ENCODE measurements around the gene P4HA2. TPM values are rescaled to one million over a fixed set of nuclear protein-coding genes. Genes with fewer than 3 reads are reported as not detected.
A peak's percentile ranks its signal among the peaks of the same experiment; 100 is the strongest.

Gene P4HA2
- total RNA-seq, 2 donors from 2014 or later = 53.7 to 79.6 TPM

GRCh38 chr5:132262882-132263547 lies 35.4 kb upstream of the P4HA2 start:
- H3K9ac ChIP-seq (ENCODE audit: low read depth in 2 of 2, low read length in 2 of 2) = no peak overlapping the region
- intact Hi-C loops (cut with DNase I) = no loop called here
- H3K4me3 ChIP-seq = no peak overlapping the region
- H3K27ac ChIP-seq = peak overlapping the region; percentile 32
- TF ChIP-seq, protein P1, sequence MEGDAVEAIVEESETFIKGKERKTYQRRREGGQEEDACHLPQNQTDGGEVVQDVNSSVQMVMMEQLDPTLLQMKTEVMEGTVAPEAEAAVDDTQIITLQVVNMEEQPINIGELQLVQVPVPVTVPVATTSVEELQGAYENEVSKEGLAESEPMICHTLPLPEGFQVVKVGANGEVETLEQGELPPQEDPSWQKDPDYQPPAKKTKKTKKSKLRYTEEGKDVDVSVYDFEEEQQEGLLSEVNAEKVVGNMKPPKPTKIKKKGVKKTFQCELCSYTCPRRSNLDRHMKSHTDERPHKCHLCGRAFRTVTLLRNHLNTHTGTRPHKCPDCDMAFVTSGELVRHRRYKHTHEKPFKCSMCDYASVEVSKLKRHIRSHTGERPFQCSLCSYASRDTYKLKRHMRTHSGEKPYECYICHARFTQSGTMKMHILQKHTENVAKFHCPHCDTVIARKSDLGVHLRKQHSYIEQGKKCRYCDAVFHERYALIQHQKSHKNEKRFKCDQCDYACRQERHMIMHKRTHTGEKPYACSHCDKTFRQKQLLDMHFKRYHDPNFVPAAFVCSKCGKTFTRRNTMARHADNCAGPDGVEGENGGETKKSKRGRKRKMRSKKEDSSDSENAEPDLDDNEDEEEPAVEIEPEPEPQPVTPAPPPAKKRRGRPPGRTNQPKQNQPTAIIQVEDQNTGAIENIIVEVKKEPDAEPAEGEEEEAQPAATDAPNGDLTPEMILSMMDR (IDR thresholded peaks at IDR 0.05) = no peak
- no peaks in the 10 kb centered on the region for H3K36me3 ChIP-seq
- H3K9me3 ChIP-seq = no peaks in the 10 kb centered on the region
- peak; percentile 3 for DNase-seq
- H3K27me3 ChIP-seq = no peaks in the 10 kb centered on the region
- H3K4me1 ChIP-seq = peaks cover 20% of the 10 kb centered on the region

DNA sequence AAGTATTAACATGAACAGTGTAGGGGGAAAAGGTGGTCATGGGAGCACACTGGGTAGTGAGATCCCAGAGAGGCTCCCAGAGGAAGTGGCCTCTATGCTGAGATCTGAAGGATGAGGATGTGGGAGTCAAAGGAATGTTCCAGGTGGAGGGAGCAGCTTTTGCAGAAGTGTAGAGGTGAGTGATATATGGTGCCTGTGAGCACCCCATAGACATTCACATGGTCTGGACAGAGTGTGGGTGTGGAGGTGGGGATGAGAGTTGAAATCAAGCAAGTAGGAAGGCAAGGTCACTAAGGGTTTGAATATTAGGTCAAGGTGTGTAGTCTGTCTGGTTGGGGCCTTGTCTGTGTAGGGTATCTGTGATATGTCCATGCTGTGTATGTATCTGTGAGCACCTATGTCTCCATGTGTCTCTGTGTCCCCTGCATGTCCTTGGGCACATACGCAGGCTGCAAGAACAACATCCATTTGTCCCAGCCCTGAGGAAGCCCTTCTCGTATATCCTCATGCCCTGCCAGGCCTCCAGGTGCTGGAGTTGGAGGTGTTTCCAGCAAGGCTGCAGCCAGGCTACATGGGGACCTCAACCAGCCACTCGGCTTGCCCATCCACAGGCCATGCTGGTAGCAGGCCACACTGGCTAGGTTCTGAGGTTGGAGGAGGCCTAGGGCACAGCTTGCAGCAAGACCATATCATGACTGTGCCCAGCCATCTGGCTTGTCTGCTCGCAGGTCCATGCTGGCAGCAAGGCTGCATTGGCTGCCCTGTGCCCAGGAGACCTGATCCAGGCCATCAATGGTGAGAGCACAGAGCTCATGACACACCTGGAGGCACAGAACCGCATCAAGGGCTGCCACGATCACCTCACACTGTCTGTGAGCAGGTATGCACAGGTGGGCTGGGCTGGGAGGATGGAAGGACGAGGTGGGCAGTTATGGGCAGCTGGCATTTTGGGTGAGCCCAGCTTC lies 34.5 kb upstream of the P4HA2 start:
- TF ChIP-seq, protein P1 (IDR thresholded peaks at IDR 0.05) = no peak
- Histone ChIP-seq H3K36me3 (no peaks in the 10 kb centered on the region), H3K27ac (peak overlapping the region; percentile 24), H3K4me3 (no peak overlapping the region), H3K9ac (ENCODE audit: low read depth in 2 of 2, low read length in 2 of 2) (no peak overlapping the region), H3K9me3 (no peaks in the 10 kb centered on the region), H3K27me3 (no peaks in the 10 kb centered on the region), H3K4me1 (peaks cover 20% of the 10 kb centered on the region)
- intact Hi-C loops (cut with DNase I) = no loop called here
- peak; percentile 15 for DNase-seq

GRCh38 chr5:132260714-132261551 lies 33.3 kb upstream of the P4HA2 start:
- H3K9ac ChIP-seq (ENCODE audit: low read depth in 2 of 2, low read length in 2 of 2) = no peak overlapping the region
- peak overlapping the region; percentile 83 for H3K27ac ChIP-seq
- intact Hi-C loops (cut with DNase I) = no loop called here
- peaks cover 15% of the 10 kb centered on the region for H3K4me1 ChIP-seq
- TF ChIP-seq, protein P1 (IDR thresholded peaks at IDR 0.05) = no peak
- H3K36me3 ChIP-seq = no peaks in the 10 kb centered on the region
- H3K9me3 ChIP-seq = no peaks in the 10 kb centered on the region
- DNase-seq = peak; percentile 37
- no peak overlapping the region for H3K4me3 ChIP-seq
- H3K27me3 ChIP-seq = no peaks in the 10 kb centered on the region

GRCh38 chr5:132260051-132260450 lies 32.4 kb upstream of the P4HA2 start:
- peaks cover 6% of the 10 kb centered on the region for H3K4me1 ChIP-seq
- TF ChIP-seq, protein P1 (IDR thresholded peaks at IDR 0.05) = no peak
- intact Hi-C loops (cut with DNase I) = no loop called here
- H3K9ac ChIP-seq (ENCODE audit: low read depth in 2 of 2, low read length in 2 of 2) = peak overlapping the region in 1 of 2 donors; percentile 69
- H3K36me3 ChIP-seq = no peaks in the 10 kb centered on the region
- H3K4me3 ChIP-seq = peak overlapping the region; percentile 21
- no peaks in the 10 kb centered on the region for H3K27me3 ChIP-seq
- no peaks in the 10 kb centered on the region for H3K9me3 ChIP-seq
- DNase-seq = peak; percentile 20
- H3K27ac ChIP-seq = peak overlapping the region; percentile 83

All from colonic mucosa (tissue), 4 donors.